Prostate gland (tissue), 2 donors: ENCODE data around the gene PLAC1.

Experiments used
- POLR2AphosphoS5 ChIP-seq: sonication (generic); formaldehyde crosslinking; IDR thresholded peaks from one replicate; pipeline ENCODE4 v1.6.1; 2017; ENCODE audit warnings: antibody characterized with exemption
- TF ChIP-seq, protein P1 (sequence below), 4 experiments: fragments of 200-600 bp in 2 of 4; fragments of 450-650 bp in 2 of 4; sonication (generic) in 2 of 4; IDR thresholded peaks; 1 replicate in 3 of 4; 2 replicates in 1 of 4; pipeline ENCODE4 v1.5.1; 2016 to 2019; ENCODE audit warnings: antibody characterized with exemption in 4 of 4, mild to moderate bottlenecking in 2 of 4, moderate library complexity in 2 of 4

DNA sequence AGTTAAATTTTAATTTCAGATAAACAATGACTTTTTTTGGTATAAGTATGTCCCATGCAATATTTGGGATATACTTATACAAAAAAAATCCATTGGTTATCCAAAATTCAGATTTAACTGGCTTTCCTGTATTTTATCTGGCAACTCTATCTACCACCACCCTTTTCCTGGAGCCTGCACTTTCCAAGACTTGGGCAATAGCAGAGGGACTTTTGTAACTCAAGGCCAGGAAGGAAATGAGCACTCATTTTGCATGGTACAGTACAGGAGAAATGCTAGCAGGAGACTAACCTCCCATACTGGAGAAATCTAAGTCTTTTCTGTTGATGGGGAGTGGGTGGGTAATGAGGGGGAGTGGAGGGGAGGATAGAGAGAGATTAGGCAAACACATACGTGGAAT is 37.7 kb upstream of the PLAC1 start:
- TF ChIP-seq POLR2AphosphoS5: no peak
- TF ChIP-seq, protein P1, sequence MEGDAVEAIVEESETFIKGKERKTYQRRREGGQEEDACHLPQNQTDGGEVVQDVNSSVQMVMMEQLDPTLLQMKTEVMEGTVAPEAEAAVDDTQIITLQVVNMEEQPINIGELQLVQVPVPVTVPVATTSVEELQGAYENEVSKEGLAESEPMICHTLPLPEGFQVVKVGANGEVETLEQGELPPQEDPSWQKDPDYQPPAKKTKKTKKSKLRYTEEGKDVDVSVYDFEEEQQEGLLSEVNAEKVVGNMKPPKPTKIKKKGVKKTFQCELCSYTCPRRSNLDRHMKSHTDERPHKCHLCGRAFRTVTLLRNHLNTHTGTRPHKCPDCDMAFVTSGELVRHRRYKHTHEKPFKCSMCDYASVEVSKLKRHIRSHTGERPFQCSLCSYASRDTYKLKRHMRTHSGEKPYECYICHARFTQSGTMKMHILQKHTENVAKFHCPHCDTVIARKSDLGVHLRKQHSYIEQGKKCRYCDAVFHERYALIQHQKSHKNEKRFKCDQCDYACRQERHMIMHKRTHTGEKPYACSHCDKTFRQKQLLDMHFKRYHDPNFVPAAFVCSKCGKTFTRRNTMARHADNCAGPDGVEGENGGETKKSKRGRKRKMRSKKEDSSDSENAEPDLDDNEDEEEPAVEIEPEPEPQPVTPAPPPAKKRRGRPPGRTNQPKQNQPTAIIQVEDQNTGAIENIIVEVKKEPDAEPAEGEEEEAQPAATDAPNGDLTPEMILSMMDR (IDR thresholded peaks at IDR 0.05): no peak
